Neural progenitor cell (in vitro differentiated cells): ENCODE data around the gene SLC13A4. TPM values are rescaled to one million over a fixed set of nuclear protein-coding genes. Genes with fewer than 3 reads are reported as not detected.
A peak's percentile ranks its signal among the peaks of the same experiment; 100 is the strongest.

ENCODE experiments used
- DNase-seq: peaks from one replicate; pipeline ENCODE4 v3.0.0-alpha.2; 2016; ENCODE audit warnings: low spot score
- H2AFZ ChIP-seq: fragments of 200-600 bp; sonication (generic); replicated peaks from 2 replicates; pipeline ENCODE4 v1.6.1; 2016; ENCODE audit warnings: antibody characterized with exemption
- H3F3A ChIP-seq: fragments of 200-600 bp; sonication (generic); 2 replicates; pipeline ENCODE4 v1.6.1; 2016; ENCODE audit warnings: antibody characterized with exemption, low read depth
- H3K27ac ChIP-seq: fragments of 200-600 bp; sonication (generic); 2 replicates; pipeline ENCODE4 v1.5.1; 2016; ENCODE audit warnings: mild to moderate bottlenecking
- H3K27me3 ChIP-seq: fragments of 200-600 bp; sonication (generic); 2 replicates; pipeline ENCODE4 v1.6.1; 2016; ENCODE audit warnings: mild to moderate bottlenecking, moderate library complexity
- H3K36me3 ChIP-seq: fragments of 200-600 bp; sonication (generic); 2 replicates; pipeline ENCODE4 v1.5.1; 2016
- H3K4me1 ChIP-seq: fragments of 200-600 bp; sonication (generic); 2 replicates; pipeline ENCODE4 v1.6.1; 2016; ENCODE audit warnings: mixed run types
- H3K4me2 ChIP-seq: fragments of 200-600 bp; sonication (generic); 2 replicates; pipeline ENCODE4 v1.6.1; 2016
- H3K4me3 ChIP-seq: fragments of 200-600 bp; sonication (generic); 2 replicates; pipeline ENCODE4 v1.5.1; 2016
- H3K79me2 ChIP-seq: fragments of 200-600 bp; sonication (generic); 2 replicates; pipeline ENCODE4 v1.6.1; 2016; ENCODE audit warnings: low read depth
- H3K9ac ChIP-seq: fragments of 200-600 bp; sonication (generic); 2 replicates; pipeline ENCODE4 v1.6.1; 2016
- H3K9me3 ChIP-seq: fragments of 200-600 bp; sonication (generic); 2 replicates; pipeline ENCODE4 v1.5.1; 2016; ENCODE audit warnings: low read depth
- H4K20me1 ChIP-seq: fragments of 200-600 bp; sonication (generic); 2 replicates; pipeline ENCODE4 v1.6.1; 2016; ENCODE audit warnings: low read depth
- H3K27ac Mint-ChIP-seq: 3 replicates; pipeline ENCODE4 v1.8.0; 2021; ENCODE audit warnings: mixed read lengths
- H3K27me3 Mint-ChIP-seq: 2 replicates; pipeline ENCODE4 v1.8.0; 2022; ENCODE audit warnings: low read depth, mild to moderate bottlenecking, inconsistent platforms, moderate library complexity, mixed read lengths; ENCODE audit not compliant: insufficient read depth
- H3K36me3 Mint-ChIP-seq: 3 replicates; pipeline ENCODE4 v1.8.0; 2021; ENCODE audit warnings: mixed read lengths
- H3K4me1 Mint-ChIP-seq: 3 replicates; pipeline ENCODE4 v1.8.0; 2021; ENCODE audit warnings: mixed read lengths
- H3K4me3 Mint-ChIP-seq: 3 replicates; pipeline ENCODE4 v1.8.0; 2021; ENCODE audit warnings: mild to moderate bottlenecking, moderate library complexity, mixed read lengths
- H3K9me3 Mint-ChIP-seq: 3 replicates; pipeline ENCODE4 v1.8.0; 2020; ENCODE audit warnings: mixed read lengths
- CTCF ChIP-seq: fragments of 200-600 bp; sonication (generic); IDR thresholded peaks from 2 replicates; pipeline ENCODE4 v1.5.1; 2017; ENCODE audit warnings: antibody characterized with exemption, mild to moderate bottlenecking
- EZH2 ChIP-seq: fragments of 200-600 bp; sonication (generic); IDR thresholded peaks from 2 replicates; pipeline ENCODE4 v1.6.1; 2017; ENCODE audit warnings: antibody characterized with exemption, mild to moderate bottlenecking, moderate library complexity
- EZH2phosphoT487 ChIP-seq: fragments of 200-600 bp; sonication (generic); IDR thresholded peaks from 2 replicates; pipeline ENCODE4 v1.6.1; 2017; ENCODE audit warnings: antibody characterized with exemption
- total RNA-seq: library from RNA; depleted of rRNA; stranded (reverse); fragments of >200 nt; gene quantifications from 2 replicates; pipeline ENCODE4 v1.2.3, GENCODE V29; 2015; ENCODE audit warnings: low replicate concordance

Gene SLC13A4
- total RNA-seq, 1 donor from 2014 or later, result 0.28 TPM

- H3K27ac ChIP-seq, result no peak overlapping the region
- no peaks in the 10 kb centered on the region for H3K4me1 ChIP-seq
- TF ChIP-seq CTCF, result no peak
- TF ChIP-seq EZH2, result no peak
- TF ChIP-seq EZH2phosphoT487, result no peak
- Mint-ChIP-seq H3K4me3 (peak overlapping the region; percentile 99), H3K9me3 (no peaks in the 10 kb centered on the region), H3K36me3 (peaks cover 3% of the 10 kb centered on the region), H3K27me3 (peaks cover 2% of the 10 kb centered on the region), H3K4me1 (peaks cover 24% of the 10 kb centered on the region), H3K27ac (no peak overlapping the region)
- H2AFZ ChIP-seq, result peak overlapping the region; percentile 74
- H3K9me3 ChIP-seq, result no peaks in the 10 kb centered on the region
- peaks cover 28% of the 10 kb centered on the region for H3F3A ChIP-seq
- peaks cover 5% of the 10 kb centered on the region for H3K27me3 ChIP-seq
- H3K9ac ChIP-seq, result no peak overlapping the region
- no peak for DNase-seq
- H3K36me3 ChIP-seq, result no peaks in the 10 kb centered on the region
- H3K79me2 ChIP-seq, result peaks cover 40% of the 10 kb centered on the region
- H4K20me1 ChIP-seq, result peaks cover 32% of the 10 kb centered on the region
- peak overlapping the region; percentile 68 for H3K4me2 ChIP-seq
- H3K4me3 ChIP-seq, result peak overlapping the region; percentile 70
Measured at GRCh38 chr7:135661311-135662122, 66.5 kb downstream of the SLC13A4 start.

GRCh38 chr7:135659159-135659846, 68.7 kb downstream of the SLC13A4 start:
- H3K9me3 ChIP-seq, result no peaks in the 10 kb centered on the region
- peaks cover 2% of the 10 kb centered on the region for H3K27me3 Mint-ChIP-seq
- no peak overlapping the region for H3K4me2 ChIP-seq
- no peak overlapping the region for H3K27ac ChIP-seq
- H3K27me3 ChIP-seq, result no peaks in the 10 kb centered on the region
- no peak for DNase-seq
- H4K20me1 ChIP-seq, result peaks cover 11% of the 10 kb centered on the region
- no peaks in the 10 kb centered on the region for H3K4me1 ChIP-seq
- peaks cover 16% of the 10 kb centered on the region for H3K4me1 Mint-ChIP-seq
- H3K27ac Mint-ChIP-seq, result no peak overlapping the region
- no peaks in the 10 kb centered on the region for H3K36me3 ChIP-seq
- no peak overlapping the region for H2AFZ ChIP-seq
- peaks cover 20% of the 10 kb centered on the region for H3F3A ChIP-seq
- no peak overlapping the region for H3K9ac ChIP-seq
- H3K79me2 ChIP-seq, result peaks cover 19% of the 10 kb centered on the region
- H3K36me3 Mint-ChIP-seq, result peaks cover 2% of the 10 kb centered on the region
- no peak overlapping the region for H3K4me3 Mint-ChIP-seq
- H3K4me3 ChIP-seq, result no peak overlapping the region
- no peaks in the 10 kb centered on the region for H3K9me3 Mint-ChIP-seq
- TF ChIP-seq EZH2phosphoT487 (no peak), CTCF (no peak), EZH2 (no peak)

- H3K27me3 ChIP-seq, result no peaks in the 10 kb centered on the region
- H3K9ac ChIP-seq, result no peak overlapping the region
- Mint-ChIP-seq H3K9me3 (no peaks in the 10 kb centered on the region), H3K27me3 (peaks cover 2% of the 10 kb centered on the region), H3K36me3 (peaks cover 2% of the 10 kb centered on the region), H3K4me1 (peaks cover 16% of the 10 kb centered on the region), H3K27ac (no peak overlapping the region), H3K4me3 (no peak overlapping the region)
- H3K4me3 ChIP-seq, result no peak overlapping the region
- H4K20me1 ChIP-seq, result peaks cover 4% of the 10 kb centered on the region
- H3K4me2 ChIP-seq, result no peak overlapping the region
- no peaks in the 10 kb centered on the region for H3K4me1 ChIP-seq
- H3K36me3 ChIP-seq, result no peaks in the 10 kb centered on the region
- DNase-seq, result no peak
- peaks cover 15% of the 10 kb centered on the region for H3F3A ChIP-seq
- H3K79me2 ChIP-seq, result peaks cover 12% of the 10 kb centered on the region
- H3K9me3 ChIP-seq, result no peaks in the 10 kb centered on the region
- H2AFZ ChIP-seq, result no peak overlapping the region
- H3K27ac ChIP-seq, result no peak overlapping the region
- TF ChIP-seq CTCF, result no peak
Measured at GRCh38 chr7:135658564-135658963, 69.4 kb downstream of the SLC13A4 start.
